Peyer's patch (tissue), 4 donors: ENCODE measurements around the gene MACROD2.

ENCODE experiments used
- POLR2A ChIP-seq, 2 donors: fragments of 450-650 bp; IDR thresholded peaks; one replicate each; pipeline ENCODE4 v1.5.1; 2017; ENCODE audit warnings: antibody characterized with exemption in 2 of 2, mild to moderate bottlenecking in 2 of 2, moderate library complexity in 2 of 2
- TF ChIP-seq, protein P1 (sequence below), 6 experiments: fragments of 450-650 bp in 4 of 6; fragments of 200-600 bp in 2 of 6; sonication (generic) in 1 of 6; IDR thresholded peaks; one replicate each; pipeline ENCODE4 v1.5.1; 2017 to 2019; ENCODE audit warnings: antibody characterized with exemption in 6 of 6, mild to moderate bottlenecking in 3 of 6, moderate library complexity in 1 of 6

DNA sequence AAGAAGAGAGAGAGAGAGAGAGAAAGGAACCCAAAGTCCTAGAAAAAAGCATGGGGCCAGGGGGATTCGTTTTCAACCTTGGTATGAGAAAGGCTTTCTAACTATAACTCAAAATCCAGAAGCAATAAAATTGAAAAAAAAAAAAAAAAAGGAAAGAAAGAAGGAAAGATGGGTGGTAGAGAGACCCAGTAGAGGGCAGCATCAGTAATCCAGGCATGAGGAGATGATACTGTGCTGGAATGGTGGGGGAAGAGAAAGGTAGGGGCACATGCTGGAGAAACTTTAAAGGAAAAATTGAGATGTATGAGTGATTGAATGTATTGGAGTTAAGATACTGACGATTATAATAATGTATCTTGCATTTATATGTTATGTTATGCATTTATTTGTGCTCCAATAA lies 1382.8 kb downstream of the MACROD2 start:
- TF ChIP-seq, protein P1, sequence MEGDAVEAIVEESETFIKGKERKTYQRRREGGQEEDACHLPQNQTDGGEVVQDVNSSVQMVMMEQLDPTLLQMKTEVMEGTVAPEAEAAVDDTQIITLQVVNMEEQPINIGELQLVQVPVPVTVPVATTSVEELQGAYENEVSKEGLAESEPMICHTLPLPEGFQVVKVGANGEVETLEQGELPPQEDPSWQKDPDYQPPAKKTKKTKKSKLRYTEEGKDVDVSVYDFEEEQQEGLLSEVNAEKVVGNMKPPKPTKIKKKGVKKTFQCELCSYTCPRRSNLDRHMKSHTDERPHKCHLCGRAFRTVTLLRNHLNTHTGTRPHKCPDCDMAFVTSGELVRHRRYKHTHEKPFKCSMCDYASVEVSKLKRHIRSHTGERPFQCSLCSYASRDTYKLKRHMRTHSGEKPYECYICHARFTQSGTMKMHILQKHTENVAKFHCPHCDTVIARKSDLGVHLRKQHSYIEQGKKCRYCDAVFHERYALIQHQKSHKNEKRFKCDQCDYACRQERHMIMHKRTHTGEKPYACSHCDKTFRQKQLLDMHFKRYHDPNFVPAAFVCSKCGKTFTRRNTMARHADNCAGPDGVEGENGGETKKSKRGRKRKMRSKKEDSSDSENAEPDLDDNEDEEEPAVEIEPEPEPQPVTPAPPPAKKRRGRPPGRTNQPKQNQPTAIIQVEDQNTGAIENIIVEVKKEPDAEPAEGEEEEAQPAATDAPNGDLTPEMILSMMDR (IDR thresholded peaks at IDR 0.05), result no peak
- TF ChIP-seq POLR2A (IDR thresholded peaks at IDR 0.05), result no peak
